GM21529 (cell line): Measurements from ENCODE around the gene COTL1.
A peak's percentile ranks its signal among the peaks of the same experiment; 100 is the strongest.

ENCODE experiments used
- ATAC-seq: cut with Tn5 transposase; IDR thresholded peaks from one replicate; pipeline ENCODE4 v1.9.1; 2021; ENCODE audit not compliant: unreplicated experiment

The COTL1 gene

GRCh38 chr16:84614968-84615813, 2.7 kb downstream of the COTL1 start:
- no peak for ATAC-seq

GRCh38 chr16:84614623-84614967, 3.3 kb downstream of the COTL1 start:
- ATAC-seq: no peak

GRCh38 chr16:84614073-84614459, 3.8 kb downstream of the COTL1 start:
- no peak for ATAC-seq

GRCh38 chr16:84613408-84614072, 4.3 kb downstream of the COTL1 start:
- no peak for ATAC-seq

- no peak for ATAC-seq
Observed at GRCh38 chr16:84612686-84613085, 5.2 kb downstream of the COTL1 start.

- no peak for ATAC-seq
Observed at GRCh38 chr16:84611041-84611440, 6.8 kb downstream of the COTL1 start.

- no peak for ATAC-seq
Observed at GRCh38 chr16:84610376-84610775, 7.5 kb downstream of the COTL1 start.

- ATAC-seq: no peak
Observed at GRCh38 chr16:84609563-84610177, 8.2 kb downstream of the COTL1 start.

- ATAC-seq: no peak
Observed at GRCh38 chr16:84608282-84608681, 9.6 kb downstream of the COTL1 start.

GRCh38 chr16:84607694-84608093, 10.2 kb downstream of the COTL1 start:
- peak; percentile 49 for ATAC-seq

GRCh38 chr16:84607061-84607460, 10.8 kb downstream of the COTL1 start:
- ATAC-seq: no peak

- ATAC-seq: peak; percentile 26
Observed at GRCh38 chr16:84606081-84606875, 11.6 kb downstream of the COTL1 start.

- ATAC-seq: no peak
Observed at GRCh38 chr16:84605339-84605848, 12.5 kb downstream of the COTL1 start.

- ATAC-seq: no peak
Observed at GRCh38 chr16:84604477-84605013, 13.3 kb downstream of the COTL1 start.

GRCh38 chr16:84603940-84604339, 13.9 kb downstream of the COTL1 start:
- no peak for ATAC-seq

- ATAC-seq: no peak
Observed at GRCh38 chr16:84603140-84603816, 14.6 kb downstream of the COTL1 start.

- peak; percentile 59 for ATAC-seq
Observed at GRCh38 chr16:84600343-84601229, 17.3 kb downstream of the COTL1 start.

- peak; percentile 47 for ATAC-seq
Observed at GRCh38 chr16:84599521-84600202, 18.2 kb downstream of the COTL1 start.

- no peak for ATAC-seq
Observed at GRCh38 chr16:84598360-84598759, 19.5 kb downstream of the COTL1 start.
